OCI-LY7 (cell line): Measurements from ENCODE around the gene TAF1L.

Experiments
- EZH2phosphoT487 ChIP-seq: fragments of 200-600 bp; sonication (generic); IDR thresholded peaks from 2 replicates; pipeline ENCODE4 v1.6.1; 2018; ENCODE audit warnings: low read depth, borderline replicate concordance, mild to moderate bottlenecking, mixed run types, antibody characterized with exemption, low read length, moderate library complexity, mixed read lengths
- TF ChIP-seq, protein P1 (sequence below): fragments of 200-600 bp; sonication (generic); conservative IDR thresholded peaks from 2 replicates; pipeline ENCODE4 v1.5.1; 2014; ENCODE audit warnings: mild to moderate bottlenecking, antibody characterized with exemption, low read length, moderate library complexity, mixed read lengths

DNA sequence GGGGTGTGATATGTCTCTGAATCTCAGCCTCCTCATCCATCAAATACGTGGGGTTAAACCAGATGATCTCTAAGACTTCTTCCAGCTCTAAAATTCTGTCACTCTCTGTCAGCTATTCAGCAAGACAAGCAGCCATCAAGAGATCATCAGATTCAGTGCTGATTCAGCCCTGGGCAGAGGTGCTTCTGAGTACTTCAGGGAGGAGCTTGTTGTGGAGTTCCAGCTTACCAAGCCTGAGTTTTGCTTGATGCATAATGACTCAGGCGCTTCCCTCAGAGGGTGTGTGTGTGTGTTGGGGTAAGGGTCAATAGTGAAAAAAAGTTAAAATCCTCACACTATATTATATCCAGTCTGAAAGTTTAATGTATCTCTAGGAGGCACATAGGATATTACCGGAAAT, 29.6 kb upstream of the TAF1L start:
- TF ChIP-seq, protein P1, sequence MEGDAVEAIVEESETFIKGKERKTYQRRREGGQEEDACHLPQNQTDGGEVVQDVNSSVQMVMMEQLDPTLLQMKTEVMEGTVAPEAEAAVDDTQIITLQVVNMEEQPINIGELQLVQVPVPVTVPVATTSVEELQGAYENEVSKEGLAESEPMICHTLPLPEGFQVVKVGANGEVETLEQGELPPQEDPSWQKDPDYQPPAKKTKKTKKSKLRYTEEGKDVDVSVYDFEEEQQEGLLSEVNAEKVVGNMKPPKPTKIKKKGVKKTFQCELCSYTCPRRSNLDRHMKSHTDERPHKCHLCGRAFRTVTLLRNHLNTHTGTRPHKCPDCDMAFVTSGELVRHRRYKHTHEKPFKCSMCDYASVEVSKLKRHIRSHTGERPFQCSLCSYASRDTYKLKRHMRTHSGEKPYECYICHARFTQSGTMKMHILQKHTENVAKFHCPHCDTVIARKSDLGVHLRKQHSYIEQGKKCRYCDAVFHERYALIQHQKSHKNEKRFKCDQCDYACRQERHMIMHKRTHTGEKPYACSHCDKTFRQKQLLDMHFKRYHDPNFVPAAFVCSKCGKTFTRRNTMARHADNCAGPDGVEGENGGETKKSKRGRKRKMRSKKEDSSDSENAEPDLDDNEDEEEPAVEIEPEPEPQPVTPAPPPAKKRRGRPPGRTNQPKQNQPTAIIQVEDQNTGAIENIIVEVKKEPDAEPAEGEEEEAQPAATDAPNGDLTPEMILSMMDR = no peak
- no peak for TF ChIP-seq EZH2phosphoT487
